DMS153 treated with DMSO at 0.1 percent for 48 hours (cell line): Measurements from ENCODE around the gene NPTXR.

Experiments
- DNase-seq: peaks from one replicate; lab custom pipeline; 2025; ENCODE audit not compliant: unreplicated experiment; lab: John Stamatoyannopoulos, UW

Gene NPTXR

GRCh38 chr22:38853196-38853651, 9.4 kb upstream of the NPTXR start:
- DNase-seq = no peak

- DNase-seq = no peak
Measured at GRCh38 chr22:38852522-38852921, 8.7 kb upstream of the NPTXR start.

GRCh38 chr22:38850941-38851849, 7.4 kb upstream of the NPTXR start:
- DNase-seq = no peak

- DNase-seq = no peak
Measured at GRCh38 chr22:38850399-38850798, 6.6 kb upstream of the NPTXR start.

GRCh38 chr22:38849811-38850210, 6.0 kb upstream of the NPTXR start:
- no peak for DNase-seq

- no peak for DNase-seq
Measured at GRCh38 chr22:38846412-38846811, 2.6 kb upstream of the NPTXR start.

GRCh38 chr22:38845004-38845740, 1.3 kb upstream of the NPTXR start:
- DNase-seq = no peak

GRCh38 chr22:38844315-38845003, 631 bp upstream of the NPTXR start:
- no peak for DNase-seq

GRCh38 chr22:38843201-38843656, 599 bp downstream of the NPTXR start:
- DNase-seq = peak; percentile 20

- no peak for DNase-seq
Measured at GRCh38 chr22:38842512-38843200, 1.2 kb downstream of the NPTXR start.

- DNase-seq = no peak
Measured at GRCh38 chr22:38841635-38842034, 2.2 kb downstream of the NPTXR start.

- DNase-seq = peak; percentile 47
Measured at GRCh38 chr22:38841211-38841610, 2.6 kb downstream of the NPTXR start.

- DNase-seq = no peak
Measured at GRCh38 chr22:38840129-38840528, 3.7 kb downstream of the NPTXR start.

- no peak for DNase-seq
Measured at GRCh38 chr22:38839686-38840085, 4.1 kb downstream of the NPTXR start.

- DNase-seq = no peak
Measured at GRCh38 chr22:38837414-38837928, 6.4 kb downstream of the NPTXR start.

GRCh38 chr22:38835888-38836301, 7.9 kb downstream of the NPTXR start:
- DNase-seq = no peak

- no peak for DNase-seq
Measured at GRCh38 chr22:38834991-38835390, 8.8 kb downstream of the NPTXR start.

GRCh38 chr22:38834215-38834953, 9.4 kb downstream of the NPTXR start:
- DNase-seq = no peak

GRCh38 chr22:38833061-38833460, 10.8 kb downstream of the NPTXR start:
- DNase-seq = no peak
